Suppressor macrophage treated with lipopolysaccharide for 4 hours (primary cell): Measurements from ENCODE around the gene TET1.
"Not testable (repeated sequence)": the region's sequence is repeated elsewhere in the genome, so short reads cannot be mapped to it uniquely, and the experiment has no call there.

ENCODE experiments used
- DNase-seq: peaks from one replicate; pipeline ENCODE4 v3.0.0-alpha.2; 2020

Gene TET1

GRCh38 chr10:68560186-68560942 lies at the start of gene TET1:
Gene TET1, plus strand, starts transcription at chr10:68560337. Its CDS starts 12,002 bp downstream, at chr10:68572339.
- DNase-seq = no peak

GRCh38 chr10:68516216-68516615 lies 43.9 kb upstream of the TET1 start:
- DNase-seq = not testable (repeated sequence)

GRCh38 chr10:68516766-68517165 lies 43.4 kb upstream of the TET1 start:
- DNase-seq = no peak

GRCh38 chr10:68517188-68517587 lies 42.9 kb upstream of the TET1 start:
- no peak for DNase-seq

- DNase-seq = not testable (repeated sequence)
Observed at GRCh38 chr10:68518609-68519008, 41.5 kb upstream of the TET1 start.

GRCh38 chr10:68525490-68526038 lies 34.6 kb upstream of the TET1 start:
- not testable (repeated sequence) for DNase-seq

GRCh38 chr10:68526634-68527307 lies 33.4 kb upstream of the TET1 start:
- no peak for DNase-seq

GRCh38 chr10:68536973-68537372 lies 23.2 kb upstream of the TET1 start:
- DNase-seq = no peak

GRCh38 chr10:68537796-68538195 lies 22.3 kb upstream of the TET1 start:
- no peak for DNase-seq

- no peak for DNase-seq
Observed at GRCh38 chr10:68543004-68543918, 16.9 kb upstream of the TET1 start.

GRCh38 chr10:68550747-68551411 lies 9.3 kb upstream of the TET1 start:
- DNase-seq = peak; percentile 72

GRCh38 chr10:68553138-68553537 lies 7.0 kb upstream of the TET1 start:
- no peak for DNase-seq

GRCh38 chr10:68553599-68553998 lies 6.5 kb upstream of the TET1 start:
- DNase-seq = no peak

- no peak for DNase-seq
Observed at GRCh38 chr10:68558478-68558877, 1.7 kb upstream of the TET1 start.

GRCh38 chr10:68559251-68559650 lies 886 bp upstream of the TET1 start:
- DNase-seq = no peak

GRCh38 chr10:68559841-68560185 lies 324 bp upstream of the TET1 start:
- DNase-seq = no peak

- no peak for DNase-seq
Observed at GRCh38 chr10:68560943-68561864, 1.1 kb downstream of the TET1 start.

- no peak for DNase-seq
Observed at GRCh38 chr10:68561865-68562649, 1.9 kb downstream of the TET1 start.

GRCh38 chr10:68562661-68563570 lies 2.8 kb downstream of the TET1 start:
- DNase-seq = no peak
